GM23338 (cell line): ENCODE data around the gene AOPEP. TPM values are rescaled to one million over a fixed set of nuclear protein-coding genes. Genes with fewer than 3 reads are reported as not detected.
A peak's percentile ranks its signal among the peaks of the same experiment; 100 is the strongest.

Experiments used
- ATAC-seq: fragments of 200-7000 bp; cut with Tn5 transposase; 3 replicates; pipeline ENCODE4 v1.9.1; 2020
- DNase-seq: peaks from one replicate; pipeline ENCODE4 v3.0.0-alpha.2; 2015; ENCODE audit warnings: low spot score
- H2AFZ ChIP-seq: fragments of 200-600 bp; sonication (generic); 2 replicates; pipeline ENCODE4 v1.8.0; 2016; ENCODE audit warnings: antibody characterized with exemption, mild to moderate bottlenecking, moderate library complexity
- H3F3A ChIP-seq: fragments of 200-600 bp; sonication (generic); replicated peaks from 2 replicates; pipeline ENCODE4 v1.8.0; 2017; ENCODE audit warnings: antibody characterized with exemption, mixed run types, low read depth
- H3K27ac ChIP-seq: fragments of 200-600 bp; sonication (generic); 2 replicates; pipeline ENCODE4 v1.6.1; 2016; ENCODE audit warnings: low read depth
- H3K27me3 ChIP-seq: fragments of 200-600 bp; sonication (generic); 2 replicates; pipeline ENCODE4 v1.8.0; 2016; ENCODE audit warnings: mild to moderate bottlenecking, mixed run types, moderate library complexity; ENCODE audit not compliant: insufficient read depth
- H3K36me3 ChIP-seq: fragments of 200-600 bp; sonication (generic); 2 replicates; pipeline ENCODE4 v1.8.0; 2016; ENCODE audit warnings: mild to moderate bottlenecking; ENCODE audit not compliant: insufficient read depth
- H3K4me1 ChIP-seq: fragments of 200-600 bp; sonication (generic); 2 replicates; pipeline ENCODE4 v1.8.0; 2016; ENCODE audit warnings: mild to moderate bottlenecking, moderate library complexity; ENCODE audit not compliant: insufficient read depth
- H3K4me2 ChIP-seq: fragments of 200-600 bp; sonication (generic); 2 replicates; pipeline ENCODE4 v1.7.1; 2017; ENCODE audit warnings: mixed run types
- H3K4me3 ChIP-seq: fragments of 200-600 bp; sonication (generic); 2 replicates; pipeline ENCODE4 v1.6.1; 2016; ENCODE audit warnings: mixed run types
- H3K79me2 ChIP-seq: fragments of 200-600 bp; sonication (generic); replicated peaks from 2 replicates; pipeline ENCODE4 v1.8.0; 2017; ENCODE audit warnings: mild to moderate bottlenecking; ENCODE audit not compliant: insufficient read depth
- H3K9me2 ChIP-seq: fragments of 200-600 bp; sonication (generic); 2 replicates; pipeline ENCODE4 v1.8.0; 2017; ENCODE audit not compliant: insufficient read depth
- H4K20me1 ChIP-seq: fragments of 200-600 bp; sonication (generic); replicated peaks from 2 replicates; pipeline ENCODE4 v1.8.0; 2017; ENCODE audit warnings: mild to moderate bottlenecking; ENCODE audit not compliant: insufficient read depth
- H3K27ac Mint-ChIP-seq: 2 replicates; pipeline ENCODE4 v1.8.0; 2020; ENCODE audit warnings: inconsistent platforms, mild to moderate bottlenecking, moderate library complexity, mixed read lengths
- H3K27me3 Mint-ChIP-seq: 3 replicates; pipeline ENCODE4 v1.8.0; 2022; ENCODE audit warnings: low read depth, mild to moderate bottlenecking, moderate library complexity, mixed read lengths, inconsistent platforms; ENCODE audit not compliant: insufficient read depth, poor library complexity
- H3K36me3 Mint-ChIP-seq: 3 replicates; pipeline ENCODE4 v1.8.0; 2021; ENCODE audit warnings: low read depth, mild to moderate bottlenecking, inconsistent platforms, moderate library complexity, mixed read lengths
- H3K4me1 Mint-ChIP-seq: 3 replicates; pipeline ENCODE4 v1.8.0; 2020; ENCODE audit warnings: mild to moderate bottlenecking, inconsistent platforms, mixed read lengths
- H3K4me3 Mint-ChIP-seq: 3 replicates; pipeline ENCODE4 v1.8.0; 2021; ENCODE audit warnings: moderate library complexity, mild to moderate bottlenecking, inconsistent platforms, mixed read lengths
- H3K9me3 Mint-ChIP-seq: 3 replicates; pipeline ENCODE4 v1.8.0; 2020; ENCODE audit warnings: moderate library complexity, mild to moderate bottlenecking, inconsistent platforms, mixed read lengths
- EZH2 ChIP-seq: fragments of 200-600 bp; sonication (generic); IDR thresholded peaks from one replicate; pipeline ENCODE4 v1.8.0; 2017; ENCODE audit warnings: antibody characterized with exemption, mild to moderate bottlenecking, low read depth; ENCODE audit not compliant: unreplicated experiment
- EZH2phosphoT487 ChIP-seq: fragments of 200-600 bp; sonication (generic); IDR thresholded peaks from one replicate; pipeline ENCODE4 v1.8.1; 2018; ENCODE audit warnings: antibody characterized with exemption; ENCODE audit not compliant: unreplicated experiment
- POLR2AphosphoS5 ChIP-seq: IDR thresholded peaks from 2 replicates; pipeline ENCODE4 v1.6.1; 2016; ENCODE audit warnings: antibody characterized with exemption, low read depth
- STAT1 ChIP-seq: IDR thresholded peaks from one replicate; pipeline ENCODE4 v1.6.1; 2016; ENCODE audit warnings: antibody characterized with exemption; ENCODE audit not compliant: unreplicated experiment
- ZNF331 ChIP-seq: fragments of 250-450 bp; sonication (Bioruptor Pico); IDR thresholded peaks from 2 replicates; pipeline ENCODE4 v1.5.0; 2020; ENCODE audit warnings: low read depth, mild to moderate bottlenecking, moderate library complexity
- long read RNA-seq: library from polyadenylated mRNA; unstranded; transcript quantifications from one replicate; pipeline ENCODE4 v2.0.0, GENCODE V29; 2020; ENCODE audit not compliant: unreplicated experiment
- polyA plus RNA-seq: library from polyadenylated mRNA; unstranded; fragments of >200 nt; fragmentation: Nextera tagmentation; extraction: Ambion mirVana; gene quantifications from 2 replicates; pipeline ENCODE4 v1.2.1, GENCODE V29; 2016
- total RNA-seq: library from RNA; depleted of rRNA; stranded (reverse); fragments of >200 nt; shearing (Covaris generic); gene quantifications from 2 replicates; pipeline ENCODE4 v1.2.3, GENCODE V29; 2014; rRNA removed
- TF ChIP-seq, protein P1 (sequence below): fragments of 250-450 bp; sonication (Bioruptor Pico); IDR thresholded peaks from 2 replicates; pipeline ENCODE4 v1.5.0; 2020; ENCODE audit warnings: mild to moderate bottlenecking, moderate library complexity
- TF ChIP-seq, protein P2 (sequence below): IDR thresholded peaks from one replicate; pipeline ENCODE4 v1.6.1; 2018; ENCODE audit warnings: antibody characterized with exemption; ENCODE audit not compliant: unreplicated experiment
- TF ChIP-seq, protein P3 (sequence below), 2 experiments: fragments of 200-600 bp in 1 of 2; sonication (generic) in 1 of 2; conservative IDR thresholded peaks; 2 replicates each; pipeline versions ENCODE4 v1.5.1 to v1.6.1; 2016 to 2017; ENCODE audit warnings: antibody characterized with exemption in 2 of 2, low read depth in 2 of 2, mild to moderate bottlenecking in 2 of 2, moderate library complexity in 1 of 2
- TF ChIP-seq, protein P4 (sequence below): IDR thresholded peaks from 2 replicates; pipeline ENCODE4 v1.6.1; 2016; ENCODE audit warnings: antibody characterized with exemption

AOPEP gene, protein sequence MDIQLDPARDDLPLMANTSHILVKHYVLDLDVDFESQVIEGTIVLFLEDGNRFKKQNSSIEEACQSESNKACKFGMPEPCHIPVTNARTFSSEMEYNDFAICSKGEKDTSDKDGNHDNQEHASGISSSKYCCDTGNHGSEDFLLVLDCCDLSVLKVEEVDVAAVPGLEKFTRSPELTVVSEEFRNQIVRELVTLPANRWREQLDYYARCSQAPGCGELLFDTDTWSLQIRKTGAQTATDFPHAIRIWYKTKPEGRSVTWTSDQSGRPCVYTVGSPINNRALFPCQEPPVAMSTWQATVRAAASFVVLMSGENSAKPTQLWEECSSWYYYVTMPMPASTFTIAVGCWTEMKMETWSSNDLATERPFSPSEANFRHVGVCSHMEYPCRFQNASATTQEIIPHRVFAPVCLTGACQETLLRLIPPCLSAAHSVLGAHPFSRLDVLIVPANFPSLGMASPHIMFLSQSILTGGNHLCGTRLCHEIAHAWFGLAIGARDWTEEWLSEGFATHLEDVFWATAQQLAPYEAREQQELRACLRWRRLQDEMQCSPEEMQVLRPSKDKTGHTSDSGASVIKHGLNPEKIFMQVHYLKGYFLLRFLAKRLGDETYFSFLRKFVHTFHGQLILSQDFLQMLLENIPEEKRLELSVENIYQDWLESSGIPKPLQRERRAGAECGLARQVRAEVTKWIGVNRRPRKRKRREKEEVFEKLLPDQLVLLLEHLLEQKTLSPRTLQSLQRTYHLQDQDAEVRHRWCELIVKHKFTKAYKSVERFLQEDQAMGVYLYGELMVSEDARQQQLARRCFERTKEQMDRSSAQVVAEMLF
- total RNA-seq = 16.5 and 17.2 TPM in 2 replicates
- polyA plus RNA-seq = 7.0 and 7.5 TPM in 2 replicates
- long read RNA-seq, partial matches to known transcripts = 1 of 7 reads
- long read RNA-seq, other reads (novel, unspliced or antisense) = 4 of 7 reads

DNA sequence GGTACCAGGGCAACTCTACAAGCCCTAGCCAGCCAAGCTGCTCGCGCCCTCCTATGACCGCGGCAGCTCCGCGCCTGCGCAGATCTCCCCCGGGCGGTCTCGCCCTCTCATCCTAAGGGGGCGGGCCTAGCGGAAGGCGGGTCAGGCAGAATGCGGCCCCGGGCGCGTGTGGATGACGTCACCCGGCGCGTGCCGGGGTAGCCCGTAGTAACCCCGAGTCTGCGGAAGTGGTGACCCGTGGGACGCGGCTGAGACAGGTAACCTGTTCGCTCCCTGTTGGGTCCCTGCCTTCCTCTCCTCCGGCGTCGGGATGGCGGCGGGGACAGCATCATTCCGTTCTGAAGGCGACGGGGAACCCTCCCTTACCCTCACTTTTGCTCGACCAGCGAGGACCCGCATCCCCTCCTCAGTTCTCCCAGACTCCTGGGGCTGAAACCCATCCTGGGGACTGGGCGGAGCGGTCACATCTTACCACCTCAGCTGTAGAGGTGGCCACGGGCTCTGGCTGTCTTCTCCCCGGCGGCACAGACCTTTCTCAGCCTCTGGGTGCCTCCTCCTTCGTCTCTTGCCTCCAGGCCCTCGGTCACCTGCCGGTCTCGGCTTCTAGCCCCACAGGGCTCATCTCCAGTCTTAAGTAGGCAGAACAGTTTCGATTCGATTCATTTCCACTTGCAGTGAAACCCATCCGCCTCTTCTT, at the start of gene AOPEP:
AOPEP (plus strand) TSS at position 205 of the 697 bp plus-strand sequence. CDS start 33,085 bp downstream, outside the sequence.
- H3K36me3 Mint-ChIP-seq = no peaks in the 10 kb centered on the region
- Histone ChIP-seq H3K27ac (peak within 1 kb of the TSS; percentile 67), H2AFZ (peak within 1 kb of the TSS; percentile 92; the same call in 1 of the 2 replicates), H3F3A (no peaks in the 10 kb centered on the region), H3K27me3 (no peaks in the 10 kb centered on the region), H3K4me1 (no peaks in the 10 kb centered on the region), H3K9me2 (no peaks in the 10 kb centered on the region), H4K20me1 (no peaks in the 10 kb centered on the region), H3K4me3 (peak within 1 kb of the TSS; percentile 81), H3K79me2 (peaks cover 25% of the 10 kb centered on the region), H3K4me2 (peak within 1 kb of the TSS; percentile 90), H3K36me3 (no peaks in the 10 kb centered on the region)
- ATAC-seq (peak; percentile 97), DNase-seq (peak; percentile 98)
- H3K27me3 Mint-ChIP-seq = peaks cover 3% of the 10 kb centered on the region
- peak within 1 kb of the TSS; percentile 97 for H3K27ac Mint-ChIP-seq
- peak within 1 kb of the TSS; percentile 98 for H3K4me3 Mint-ChIP-seq
- no peaks in the 10 kb centered on the region for H3K9me3 Mint-ChIP-seq
- no peaks in the 10 kb centered on the region; the same call in 2 of the 3 replicates for H3K4me1 Mint-ChIP-seq
- TF ChIP-seq, protein P1, sequence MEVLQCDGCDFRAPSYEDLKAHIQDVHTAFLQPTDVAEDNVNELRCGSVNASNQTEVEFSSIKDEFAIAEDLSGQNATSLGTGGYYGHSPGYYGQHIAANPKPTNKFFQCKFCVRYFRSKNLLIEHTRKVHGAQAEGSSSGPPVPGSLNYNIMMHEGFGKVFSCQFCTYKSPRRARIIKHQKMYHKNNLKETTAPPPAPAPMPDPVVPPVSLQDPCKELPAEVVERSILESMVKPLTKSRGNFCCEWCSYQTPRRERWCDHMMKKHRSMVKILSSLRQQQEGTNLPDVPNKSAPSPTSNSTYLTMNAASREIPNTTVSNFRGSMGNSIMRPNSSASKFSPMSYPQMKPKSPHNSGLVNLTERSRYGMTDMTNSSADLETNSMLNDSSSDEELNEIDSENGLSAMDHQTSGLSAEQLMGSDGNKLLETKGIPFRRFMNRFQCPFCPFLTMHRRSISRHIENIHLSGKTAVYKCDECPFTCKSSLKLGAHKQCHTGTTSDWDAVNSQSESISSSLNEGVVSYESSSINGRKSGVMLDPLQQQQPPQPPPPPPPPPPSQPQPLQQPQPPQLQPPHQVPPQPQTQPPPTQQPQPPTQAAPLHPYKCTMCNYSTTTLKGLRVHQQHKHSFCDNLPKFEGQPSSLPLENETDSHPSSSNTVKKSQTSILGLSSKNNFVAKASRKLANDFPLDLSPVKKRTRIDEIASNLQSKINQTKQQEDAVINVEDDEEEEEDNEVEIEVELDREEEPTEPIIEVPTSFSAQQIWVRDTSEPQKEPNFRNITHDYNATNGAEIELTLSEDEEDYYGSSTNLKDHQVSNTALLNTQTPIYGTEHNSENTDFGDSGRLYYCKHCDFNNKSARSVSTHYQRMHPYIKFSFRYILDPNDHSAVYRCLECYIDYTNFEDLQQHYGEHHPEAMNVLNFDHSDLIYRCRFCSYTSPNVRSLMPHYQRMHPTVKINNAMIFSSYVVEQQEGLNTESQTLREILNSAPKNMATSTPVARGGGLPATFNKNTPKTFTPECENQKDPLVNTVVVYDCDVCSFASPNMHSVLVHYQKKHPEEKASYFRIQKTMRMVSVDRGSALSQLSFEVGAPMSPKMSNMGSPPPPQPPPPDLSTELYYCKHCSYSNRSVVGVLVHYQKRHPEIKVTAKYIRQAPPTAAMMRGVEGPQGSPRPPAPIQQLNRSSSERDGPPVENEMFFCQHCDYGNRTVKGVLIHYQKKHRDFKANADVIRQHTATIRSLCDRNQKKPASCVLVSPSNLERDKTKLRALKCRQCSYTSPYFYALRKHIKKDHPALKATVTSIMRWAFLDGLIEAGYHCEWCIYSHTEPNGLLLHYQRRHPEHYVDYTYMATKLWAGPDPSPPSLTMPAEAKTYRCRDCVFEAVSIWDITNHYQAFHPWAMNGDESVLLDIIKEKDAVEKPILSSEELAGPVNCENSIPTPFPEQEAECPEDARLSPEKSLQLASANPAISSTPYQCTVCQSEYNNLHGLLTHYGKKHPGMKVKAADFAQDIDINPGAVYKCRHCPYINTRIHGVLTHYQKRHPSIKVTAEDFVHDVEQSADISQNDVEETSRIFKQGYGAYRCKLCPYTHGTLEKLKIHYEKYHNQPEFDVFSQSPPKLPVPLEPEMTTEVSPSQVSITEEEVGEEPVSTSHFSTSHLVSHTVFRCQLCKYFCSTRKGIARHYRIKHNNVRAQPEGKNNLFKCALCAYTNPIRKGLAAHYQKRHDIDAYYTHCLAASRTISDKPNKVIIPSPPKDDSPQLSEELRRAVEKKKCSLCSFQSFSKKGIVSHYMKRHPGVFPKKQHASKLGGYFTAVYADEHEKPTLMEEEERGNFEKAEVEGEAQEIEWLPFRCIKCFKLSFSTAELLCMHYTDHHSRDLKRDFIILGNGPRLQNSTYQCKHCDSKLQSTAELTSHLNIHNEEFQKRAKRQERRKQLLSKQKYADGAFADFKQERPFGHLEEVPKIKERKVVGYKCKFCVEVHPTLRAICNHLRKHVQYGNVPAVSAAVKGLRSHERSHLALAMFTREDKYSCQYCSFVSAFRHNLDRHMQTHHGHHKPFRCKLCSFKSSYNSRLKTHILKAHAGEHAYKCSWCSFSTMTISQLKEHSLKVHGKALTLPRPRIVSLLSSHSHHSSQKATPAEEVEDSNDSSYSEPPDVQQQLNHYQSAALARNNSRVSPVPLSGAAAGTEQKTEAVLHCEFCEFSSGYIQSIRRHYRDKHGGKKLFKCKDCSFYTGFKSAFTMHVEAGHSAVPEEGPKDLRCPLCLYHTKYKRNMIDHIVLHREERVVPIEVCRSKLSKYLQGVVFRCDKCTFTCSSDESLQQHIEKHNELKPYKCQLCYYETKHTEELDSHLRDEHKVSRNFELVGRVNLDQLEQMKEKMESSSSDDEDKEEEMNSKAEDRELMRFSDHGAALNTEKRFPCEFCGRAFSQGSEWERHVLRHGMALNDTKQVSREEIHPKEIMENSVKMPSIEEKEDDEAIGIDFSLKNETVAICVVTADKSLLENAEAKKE (CRISPR knock-in tag) = no peak
- TF ChIP-seq, protein P2, sequence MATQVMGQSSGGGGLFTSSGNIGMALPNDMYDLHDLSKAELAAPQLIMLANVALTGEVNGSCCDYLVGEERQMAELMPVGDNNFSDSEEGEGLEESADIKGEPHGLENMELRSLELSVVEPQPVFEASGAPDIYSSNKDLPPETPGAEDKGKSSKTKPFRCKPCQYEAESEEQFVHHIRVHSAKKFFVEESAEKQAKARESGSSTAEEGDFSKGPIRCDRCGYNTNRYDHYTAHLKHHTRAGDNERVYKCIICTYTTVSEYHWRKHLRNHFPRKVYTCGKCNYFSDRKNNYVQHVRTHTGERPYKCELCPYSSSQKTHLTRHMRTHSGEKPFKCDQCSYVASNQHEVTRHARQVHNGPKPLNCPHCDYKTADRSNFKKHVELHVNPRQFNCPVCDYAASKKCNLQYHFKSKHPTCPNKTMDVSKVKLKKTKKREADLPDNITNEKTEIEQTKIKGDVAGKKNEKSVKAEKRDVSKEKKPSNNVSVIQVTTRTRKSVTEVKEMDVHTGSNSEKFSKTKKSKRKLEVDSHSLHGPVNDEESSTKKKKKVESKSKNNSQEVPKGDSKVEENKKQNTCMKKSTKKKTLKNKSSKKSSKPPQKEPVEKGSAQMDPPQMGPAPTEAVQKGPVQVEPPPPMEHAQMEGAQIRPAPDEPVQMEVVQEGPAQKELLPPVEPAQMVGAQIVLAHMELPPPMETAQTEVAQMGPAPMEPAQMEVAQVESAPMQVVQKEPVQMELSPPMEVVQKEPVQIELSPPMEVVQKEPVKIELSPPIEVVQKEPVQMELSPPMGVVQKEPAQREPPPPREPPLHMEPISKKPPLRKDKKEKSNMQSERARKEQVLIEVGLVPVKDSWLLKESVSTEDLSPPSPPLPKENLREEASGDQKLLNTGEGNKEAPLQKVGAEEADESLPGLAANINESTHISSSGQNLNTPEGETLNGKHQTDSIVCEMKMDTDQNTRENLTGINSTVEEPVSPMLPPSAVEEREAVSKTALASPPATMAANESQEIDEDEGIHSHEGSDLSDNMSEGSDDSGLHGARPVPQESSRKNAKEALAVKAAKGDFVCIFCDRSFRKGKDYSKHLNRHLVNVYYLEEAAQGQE = no peak
- TF ChIP-seq EZH2 (no peak), ZNF331 (CRISPR knock-in tag) (no peak), EZH2phosphoT487 (no peak), POLR2AphosphoS5 (peak; percentile 85), STAT1 (no peak)
- TF ChIP-seq, protein P3, sequence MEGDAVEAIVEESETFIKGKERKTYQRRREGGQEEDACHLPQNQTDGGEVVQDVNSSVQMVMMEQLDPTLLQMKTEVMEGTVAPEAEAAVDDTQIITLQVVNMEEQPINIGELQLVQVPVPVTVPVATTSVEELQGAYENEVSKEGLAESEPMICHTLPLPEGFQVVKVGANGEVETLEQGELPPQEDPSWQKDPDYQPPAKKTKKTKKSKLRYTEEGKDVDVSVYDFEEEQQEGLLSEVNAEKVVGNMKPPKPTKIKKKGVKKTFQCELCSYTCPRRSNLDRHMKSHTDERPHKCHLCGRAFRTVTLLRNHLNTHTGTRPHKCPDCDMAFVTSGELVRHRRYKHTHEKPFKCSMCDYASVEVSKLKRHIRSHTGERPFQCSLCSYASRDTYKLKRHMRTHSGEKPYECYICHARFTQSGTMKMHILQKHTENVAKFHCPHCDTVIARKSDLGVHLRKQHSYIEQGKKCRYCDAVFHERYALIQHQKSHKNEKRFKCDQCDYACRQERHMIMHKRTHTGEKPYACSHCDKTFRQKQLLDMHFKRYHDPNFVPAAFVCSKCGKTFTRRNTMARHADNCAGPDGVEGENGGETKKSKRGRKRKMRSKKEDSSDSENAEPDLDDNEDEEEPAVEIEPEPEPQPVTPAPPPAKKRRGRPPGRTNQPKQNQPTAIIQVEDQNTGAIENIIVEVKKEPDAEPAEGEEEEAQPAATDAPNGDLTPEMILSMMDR (conservative IDR thresholded peaks at IDR 0.05; ENCODE audit: low read depth in 2 of 2) = no peak
- TF ChIP-seq, protein P4, sequence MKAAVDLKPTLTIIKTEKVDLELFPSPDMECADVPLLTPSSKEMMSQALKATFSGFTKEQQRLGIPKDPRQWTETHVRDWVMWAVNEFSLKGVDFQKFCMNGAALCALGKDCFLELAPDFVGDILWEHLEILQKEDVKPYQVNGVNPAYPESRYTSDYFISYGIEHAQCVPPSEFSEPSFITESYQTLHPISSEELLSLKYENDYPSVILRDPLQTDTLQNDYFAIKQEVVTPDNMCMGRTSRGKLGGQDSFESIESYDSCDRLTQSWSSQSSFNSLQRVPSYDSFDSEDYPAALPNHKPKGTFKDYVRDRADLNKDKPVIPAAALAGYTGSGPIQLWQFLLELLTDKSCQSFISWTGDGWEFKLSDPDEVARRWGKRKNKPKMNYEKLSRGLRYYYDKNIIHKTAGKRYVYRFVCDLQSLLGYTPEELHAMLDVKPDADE = peak; percentile 69
